K562 (cell line): ENCODE data around the gene L3MBTL1. TPM values are rescaled to one million over a fixed set of nuclear protein-coding genes. Genes with fewer than 3 reads are reported as not detected.

Experiments used
- FUS ChIP-seq: fragments of 200-400 bp; formaldehyde crosslinking; optimal IDR thresholded peaks from 2 replicates; pipeline ENCODE3; 2017; ENCODE audit warnings: low read depth, low read length
- HDAC1 ChIP-seq, 2 experiments: fragments of 450-650 bp; IDR thresholded peaks; 2 replicates each; pipeline ENCODE4 v1.6.1; 2016 to 2017; ENCODE audit warnings: inconsistent platforms in 1 of 2, mild to moderate bottlenecking in 1 of 2, moderate library complexity in 1 of 2
- MCM5 ChIP-seq: fragments of 450-650 bp; IDR thresholded peaks from 2 replicates; pipeline ENCODE4 v1.6.1; 2016; ENCODE audit warnings: low read depth
- MTA3 ChIP-seq: fragments of 450-650 bp; formaldehyde crosslinking; IDR thresholded peaks from 2 replicates; pipeline ENCODE4 v1.6.1; 2017; ENCODE audit warnings: mild to moderate bottlenecking, borderline replicate concordance
- NRF1 ChIP-seq, 2 experiments: fragments of 450-650 bp; IDR thresholded peaks in 1 of 2; conservative IDR thresholded peaks in 1 of 2; 2 replicates each; pipeline ENCODE4 v1.6.1; 2014; ENCODE audit warnings: mild to moderate bottlenecking in 2 of 2
- PCBP1 ChIP-seq: fragments of 200-400 bp; formaldehyde crosslinking; IDR thresholded peaks from 2 replicates; pipeline ENCODE4 v1.6.1; 2018; ENCODE audit warnings: mild to moderate bottlenecking, low read depth, low read length; ENCODE audit not compliant: poor library complexity, severe bottlenecking
- PHF8 ChIP-seq: fragments of 200-600 bp; sonication (generic); IDR thresholded peaks from 2 replicates; pipeline ENCODE4 v1.6.1; 2012; ENCODE audit warnings: mixed run types, mild to moderate bottlenecking, inconsistent platforms, low read length, moderate library complexity, borderline replicate concordance
- POLR2AphosphoS5 ChIP-seq: IDR thresholded peaks from 2 replicates; pipeline ENCODE4 v1.6.1; 2011; ENCODE audit warnings: mild to moderate bottlenecking, low read depth, low read length, moderate library complexity; ENCODE audit not compliant: control insufficient read depth, insufficient read depth
- ZBTB7A ChIP-seq: IDR thresholded peaks from 2 replicates; pipeline ENCODE4 v1.6.1; 2011; ENCODE audit warnings: low read depth, mild to moderate bottlenecking, low read length, moderate library complexity, borderline replicate concordance; ENCODE audit not compliant: control insufficient read depth
- ZEB2 ChIP-seq: fragments of 450-650 bp; IDR thresholded peaks from 2 replicates; pipeline ENCODE4 v1.6.1; 2016
- ZFX ChIP-seq: sonication (generic); formaldehyde crosslinking; IDR thresholded peaks from 2 replicates; pipeline ENCODE4 v1.8.0; 2022; ENCODE audit warnings: mild to moderate bottlenecking, missing genetic modification reagents, moderate library complexity
- ZKSCAN3 ChIP-seq: fragments of 250-450 bp; sonication (Bioruptor Pico); IDR thresholded peaks from 2 replicates; pipeline ENCODE4 v1.4.0; 2020
- polyA plus RNA-seq, 8 experiments: library from polyadenylated mRNA; depleted of rRNA in 4 of 8; stranded (reverse) in 5 of 8; unstranded in 3 of 8; fragments of >200 nt; fragmentation: Nextera tagmentation in 2 of 8; fragmentation: Illumina TruSeq in 1 of 8; extraction: Ambion mirVana in 2 of 8; extraction: Trizol in 1 of 8; gene quantifications; 2 replicates each; pipeline versions ENCODE4 v1.2.1 to v1.2.3, GENCODE V29; 2011 to 2014; ENCODE audit warnings: inconsistent platforms in 1 of 8, missing spikeins in 1 of 8
- total RNA-seq, 7 experiments: library from RNA; depleted of rRNA in 6 of 7; stranded (reverse); fragments of >200 nt in 6 of 7; fragmentation: Illumina TruSeq in 2 of 7; extraction: Trizol in 2 of 7; gene quantifications; 2 replicates each; pipeline versions ENCODE4 v1.2.1 to v1.2.3, GENCODE V29; 2011 to 2021; ENCODE audit warnings: low replicate concordance in 1 of 7
- TF ChIP-seq, protein P1 (sequence below), 2 experiments: fragments of 450-650 bp in 1 of 2; sonication (generic) in 1 of 2; formaldehyde crosslinking in 1 of 2; IDR thresholded peaks; 2 replicates each; pipeline versions ENCODE4 v1.7.1 to v1.9.0; 2016 to 2022; ENCODE audit warnings: inconsistent platforms in 1 of 2, mild to moderate bottlenecking in 1 of 2, missing genetic modification reagents in 1 of 2
- TF ChIP-seq, protein P2 (sequence below): fragments of 250-450 bp; sonication (Bioruptor Pico); IDR thresholded peaks from 2 replicates; pipeline ENCODE4 v1.8.0; 2021; ENCODE audit warnings: moderate library complexity, mild to moderate bottlenecking, inconsistent platforms
- TF ChIP-seq, protein P3 (sequence below), 3 experiments: IDR thresholded peaks in 2 of 3; conservative IDR thresholded peaks in 1 of 3; 2 replicates each; pipeline ENCODE4 v1.5.1; 2011 to 2012; ENCODE audit warnings: low read length in 3 of 3, mild to moderate bottlenecking in 3 of 3, control low read depth in 2 of 3, improper control_type of control experiment in 1 of 3, inconsistent platforms in 1 of 3, low read depth in 1 of 3, mixed read lengths in 1 of 3, moderate library complexity in 1 of 3; ENCODE audit not compliant: insufficient read depth in 2 of 3

L3MBTL1 gene
- total and polyA plus RNA-seq, 9 of the 15 experiments (the other 6 are each of a cell fraction or from before 2014, with no cell fraction given), result 0.77 to 10.0 (median 4.4) TPM

DNA sequence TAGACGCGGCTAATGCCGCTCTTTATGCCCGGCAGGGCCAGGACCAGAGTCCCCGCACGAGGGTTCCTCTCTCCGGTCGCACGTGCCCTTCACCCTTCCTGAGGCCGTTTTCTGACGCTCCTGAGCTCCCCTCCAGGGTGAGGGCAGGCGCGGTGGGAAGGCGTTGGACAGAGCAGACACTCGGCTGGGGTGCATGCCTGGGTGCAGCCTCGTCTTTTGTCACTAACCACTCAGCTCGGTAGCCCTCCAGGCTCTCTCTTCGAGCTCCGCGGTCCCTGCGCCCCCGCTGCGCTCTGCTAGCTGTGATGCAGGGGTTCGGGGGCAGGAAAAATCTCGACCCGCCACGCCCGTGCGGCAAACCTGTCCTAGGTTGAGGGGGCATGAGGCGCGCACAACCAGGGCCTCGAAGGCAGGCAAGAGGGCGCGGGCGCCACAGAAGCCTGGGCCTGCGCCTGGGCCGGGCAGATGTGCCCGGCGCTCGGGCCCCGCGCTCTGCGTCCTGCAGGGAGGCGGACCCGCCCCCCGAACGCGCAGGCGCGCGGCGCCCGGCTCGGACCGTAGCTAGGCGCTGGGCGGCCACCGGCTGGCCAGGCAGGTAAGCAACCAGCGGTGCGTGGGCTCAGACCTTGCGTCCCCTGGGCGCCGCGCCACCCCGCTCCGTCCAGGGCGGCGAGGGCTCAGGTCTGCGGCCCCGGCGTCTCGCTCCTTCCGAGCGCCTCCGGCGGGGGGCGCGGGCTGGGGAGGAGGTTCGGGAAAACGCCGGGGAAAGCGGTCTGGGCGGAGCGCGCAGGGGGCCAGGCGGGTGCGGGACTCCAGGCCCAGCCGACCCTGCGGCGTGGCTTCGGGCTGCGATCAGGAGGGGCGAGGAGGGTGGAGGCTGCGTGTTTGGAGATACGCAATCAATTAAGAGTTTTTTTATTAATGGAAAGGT, at the start of gene L3MBTL1 (continued):
- TF ChIP-seq, protein P1, sequence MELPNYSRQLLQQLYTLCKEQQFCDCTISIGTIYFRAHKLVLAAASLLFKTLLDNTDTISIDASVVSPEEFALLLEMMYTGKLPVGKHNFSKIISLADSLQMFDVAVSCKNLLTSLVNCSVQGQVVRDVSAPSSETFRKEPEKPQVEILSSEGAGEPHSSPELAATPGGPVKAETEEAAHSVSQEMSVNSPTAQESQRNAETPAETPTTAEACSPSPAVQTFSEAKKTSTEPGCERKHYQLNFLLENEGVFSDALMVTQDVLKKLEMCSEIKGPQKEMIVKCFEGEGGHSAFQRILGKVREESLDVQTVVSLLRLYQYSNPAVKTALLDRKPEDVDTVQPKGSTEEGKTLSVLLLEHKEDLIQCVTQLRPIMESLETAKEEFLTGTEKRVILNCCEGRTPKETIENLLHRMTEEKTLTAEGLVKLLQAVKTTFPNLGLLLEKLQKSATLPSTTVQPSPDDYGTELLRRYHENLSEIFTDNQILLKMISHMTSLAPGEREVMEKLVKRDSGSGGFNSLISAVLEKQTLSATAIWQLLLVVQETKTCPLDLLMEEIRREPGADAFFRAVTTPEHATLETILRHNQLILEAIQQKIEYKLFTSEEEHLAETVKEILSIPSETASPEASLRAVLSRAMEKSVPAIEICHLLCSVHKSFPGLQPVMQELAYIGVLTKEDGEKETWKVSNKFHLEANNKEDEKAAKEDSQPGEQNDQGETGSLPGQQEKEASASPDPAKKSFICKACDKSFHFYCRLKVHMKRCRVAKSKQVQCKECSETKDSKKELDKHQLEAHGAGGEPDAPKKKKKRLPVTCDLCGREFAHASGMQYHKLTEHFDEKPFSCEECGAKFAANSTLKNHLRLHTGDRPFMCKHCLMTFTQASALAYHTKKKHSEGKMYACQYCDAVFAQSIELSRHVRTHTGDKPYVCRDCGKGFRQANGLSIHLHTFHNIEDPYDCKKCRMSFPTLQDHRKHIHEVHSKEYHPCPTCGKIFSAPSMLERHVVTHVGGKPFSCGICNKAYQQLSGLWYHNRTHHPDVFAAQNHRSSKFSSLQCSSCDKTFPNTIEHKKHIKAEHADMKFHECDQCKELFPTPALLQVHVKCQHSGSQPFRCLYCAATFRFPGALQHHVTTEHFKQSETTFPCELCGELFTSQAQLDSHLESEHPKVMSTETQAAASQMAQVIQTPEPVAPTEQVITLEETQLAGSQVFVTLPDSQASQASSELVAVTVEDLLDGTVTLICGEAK (IDR thresholded peaks at IDR 0.05), result peak; percentile 42; the same call in 1 of the 2 replicates
- TF ChIP-seq, protein P1 (CRISPR knock-in tag; IDR thresholded peaks at IDR 0.05), result no peak
- TF ChIP-seq PCBP1 (peak; percentile 75), MTA3 (peak; percentile 65), ZEB2 (no peak), POLR2AphosphoS5 (no peak), ZFX (CRISPR knock-in tag) (peak; percentile 74), ZKSCAN3 (CRISPR knock-in tag) (no peak), PHF8 (peak; percentile 59; the same call in 1 of the 2 replicates), HDAC1 (IDR thresholded peaks at IDR 0.05) (peak in 1 of 2 experiments; percentile 34; a peak in 1 of 4 replicates), ZBTB7A (peak; percentile 86), MCM5 (no peak), NRF1 (conservative IDR thresholded peaks at IDR 0.05 in 1 of 2, IDR thresholded peaks at IDR 0.05 in 1 of 2) (peak; percentile 88 to 90), FUS (no peak)
- TF ChIP-seq, protein P2, sequence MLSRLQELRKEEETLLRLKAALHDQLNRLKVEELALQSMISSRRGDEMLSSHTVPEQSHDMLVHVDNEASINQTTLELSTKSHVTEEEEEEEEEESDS (CRISPR knock-in tag), result no peak
- TF ChIP-seq, protein P3, sequence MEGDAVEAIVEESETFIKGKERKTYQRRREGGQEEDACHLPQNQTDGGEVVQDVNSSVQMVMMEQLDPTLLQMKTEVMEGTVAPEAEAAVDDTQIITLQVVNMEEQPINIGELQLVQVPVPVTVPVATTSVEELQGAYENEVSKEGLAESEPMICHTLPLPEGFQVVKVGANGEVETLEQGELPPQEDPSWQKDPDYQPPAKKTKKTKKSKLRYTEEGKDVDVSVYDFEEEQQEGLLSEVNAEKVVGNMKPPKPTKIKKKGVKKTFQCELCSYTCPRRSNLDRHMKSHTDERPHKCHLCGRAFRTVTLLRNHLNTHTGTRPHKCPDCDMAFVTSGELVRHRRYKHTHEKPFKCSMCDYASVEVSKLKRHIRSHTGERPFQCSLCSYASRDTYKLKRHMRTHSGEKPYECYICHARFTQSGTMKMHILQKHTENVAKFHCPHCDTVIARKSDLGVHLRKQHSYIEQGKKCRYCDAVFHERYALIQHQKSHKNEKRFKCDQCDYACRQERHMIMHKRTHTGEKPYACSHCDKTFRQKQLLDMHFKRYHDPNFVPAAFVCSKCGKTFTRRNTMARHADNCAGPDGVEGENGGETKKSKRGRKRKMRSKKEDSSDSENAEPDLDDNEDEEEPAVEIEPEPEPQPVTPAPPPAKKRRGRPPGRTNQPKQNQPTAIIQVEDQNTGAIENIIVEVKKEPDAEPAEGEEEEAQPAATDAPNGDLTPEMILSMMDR (IDR thresholded peaks at IDR 0.05 in 2 of 3, conservative IDR thresholded peaks at IDR 0.05 in 1 of 3; ENCODE audit: insufficient read depth in 2 of 3, low read depth in 1 of 3, low read length in 3 of 3), result peak in 2 of 3 experiments; percentile 12 to 14; a peak in 1 of 6 replicates
